IMR-90 (cell line): ENCODE results near the gene PCARE.

ENCODE experiments used
- CEBPB ChIP-seq: IDR thresholded peaks from 2 replicates; pipeline ENCODE4 v1.6.1; 2012; ENCODE audit warnings: low read depth, low read length, improper control_type of control experiment
- CHD1 ChIP-seq: IDR thresholded peaks from 2 replicates; pipeline ENCODE4 v1.6.1; 2012; ENCODE audit warnings: low read depth, low read length, improper control_type of control experiment
- CTCF ChIP-seq: conservative IDR thresholded peaks from 2 replicates; pipeline ENCODE4 v1.5.1; 2012; ENCODE audit warnings: mild to moderate bottlenecking, low read depth, low read length, improper control_type of control experiment
- ELK1 ChIP-seq: fragments of 150-350 bp; IDR thresholded peaks from 2 replicates; pipeline ENCODE4 v1.6.1; 2016; ENCODE audit warnings: low read depth, mild to moderate bottlenecking, low read length, moderate library complexity, borderline replicate concordance
- FOS ChIP-seq: fragments of 150-350 bp; IDR thresholded peaks from 2 replicates; pipeline ENCODE4 v1.6.1; 2016; ENCODE audit warnings: low read depth, low read length
- MAZ ChIP-seq: IDR thresholded peaks from 2 replicates; pipeline ENCODE4 v1.6.1; 2012; ENCODE audit warnings: low read depth, mild to moderate bottlenecking, low read length, improper control_type of control experiment, moderate library complexity, borderline replicate concordance
- MXI1 ChIP-seq: IDR thresholded peaks from 2 replicates; pipeline ENCODE4 v1.6.1; 2012; ENCODE audit warnings: low read depth, mild to moderate bottlenecking, low read length, moderate library complexity, borderline replicate concordance
- POLR2A ChIP-seq: IDR thresholded peaks from 2 replicates; pipeline ENCODE4 v1.6.1; 2012; ENCODE audit warnings: mild to moderate bottlenecking, low read depth, low read length
- RAD21 ChIP-seq: IDR thresholded peaks from 2 replicates; pipeline ENCODE4 v1.6.1; 2012; ENCODE audit warnings: low read length, improper control_type of control experiment
- RCOR1 ChIP-seq: IDR thresholded peaks from 2 replicates; pipeline ENCODE4 v1.6.1; 2012; ENCODE audit warnings: mild to moderate bottlenecking, low read length, improper control_type of control experiment; ENCODE audit not compliant: insufficient replicate concordance
- RFX5 ChIP-seq: IDR thresholded peaks from 2 replicates; pipeline ENCODE4 v1.8.0; 2012; ENCODE audit warnings: low read depth, mild to moderate bottlenecking, low read length, moderate library complexity
- SMC3 ChIP-seq: fragments of 150-350 bp; IDR thresholded peaks from 2 replicates; pipeline ENCODE4 v1.6.1; 2016; ENCODE audit warnings: low read depth, mild to moderate bottlenecking, antibody characterized with exemption, low read length, moderate library complexity
- USF2 ChIP-seq: fragments of 150-350 bp; IDR thresholded peaks from 2 replicates; pipeline ENCODE4 v1.6.1; 2017; ENCODE audit warnings: mild to moderate bottlenecking, antibody characterized with exemption, low read length, low read depth

- no peak for TF ChIP-seq RFX5
- TF ChIP-seq RAD21: no peak
- TF ChIP-seq CTCF: no peak
- TF ChIP-seq MXI1: no peak
- TF ChIP-seq POLR2A: no peak
- TF ChIP-seq USF2: no peak
- no peak for TF ChIP-seq RCOR1
- no peak for TF ChIP-seq CEBPB
- TF ChIP-seq MAZ: no peak
- TF ChIP-seq CHD1: no peak
- TF ChIP-seq SMC3: no peak
- TF ChIP-seq FOS: no peak
- no peak for TF ChIP-seq ELK1
Observed at GRCh38 chr2:29046321-29046720, 28.0 kb downstream of the PCARE start.
